Stimulated activated CD8-positive, alpha-beta memory T cell treated with anti-CD3 and anti-CD28 coated beads, Interleukin-7, amount 100 ng/mL, for 24 hours (primary cell): ENCODE results near the gene NRXN3.

Experiments used
- DNase-seq: peaks from one replicate; pipeline ENCODE4 v3.0.0-alpha.2; 2020; ENCODE audit warnings: low read depth

Gene NRXN3

GRCh38 chr14:78644824-78645559 is 474.8 kb downstream of the NRXN3 start:
- no peak for DNase-seq

GRCh38 chr14:78652727-78653126 is 482.6 kb downstream of the NRXN3 start:
- no peak for DNase-seq

GRCh38 chr14:78653173-78653572 is 483.0 kb downstream of the NRXN3 start:
- no peak for DNase-seq

- DNase-seq, result no peak
Observed at GRCh38 chr14:78657451-78657850, 487.3 kb downstream of the NRXN3 start.

- no peak for DNase-seq
Observed at GRCh38 chr14:78664841-78665240, 494.7 kb downstream of the NRXN3 start.

GRCh38 chr14:78666336-78667056 is 496.3 kb downstream of the NRXN3 start:
- DNase-seq, result no peak

GRCh38 chr14:78667141-78667540 is 497.0 kb downstream of the NRXN3 start:
- no peak for DNase-seq

- DNase-seq, result no peak
Observed at GRCh38 chr14:78673845-78674244, 503.7 kb downstream of the NRXN3 start.

- DNase-seq, result no peak
Observed at GRCh38 chr14:78674820-78675219, 504.6 kb downstream of the NRXN3 start.

GRCh38 chr14:78683206-78683605 is 513.0 kb downstream of the NRXN3 start:
- DNase-seq, result no peak

- DNase-seq, result no peak
Observed at GRCh38 chr14:78683981-78684380, 513.8 kb downstream of the NRXN3 start.

GRCh38 chr14:78688503-78688902 is 518.3 kb downstream of the NRXN3 start:
- DNase-seq, result no peak

GRCh38 chr14:78690836-78691235 is 520.7 kb downstream of the NRXN3 start:
- DNase-seq, result no peak

- no peak for DNase-seq
Observed at GRCh38 chr14:78697341-78697740, 527.2 kb downstream of the NRXN3 start.

- no peak for DNase-seq
Observed at GRCh38 chr14:78698991-78699390, 528.8 kb downstream of the NRXN3 start.

GRCh38 chr14:78700236-78700635 is 530.1 kb downstream of the NRXN3 start:
- no peak for DNase-seq

- no peak for DNase-seq
Observed at GRCh38 chr14:78701246-78701645, 531.1 kb downstream of the NRXN3 start.

- DNase-seq, result no peak
Observed at GRCh38 chr14:78704965-78705364, 534.8 kb downstream of the NRXN3 start.

- no peak for DNase-seq
Observed at GRCh38 chr14:78705989-78706388, 535.8 kb downstream of the NRXN3 start.

GRCh38 chr14:78709795-78710557 is 539.8 kb downstream of the NRXN3 start:
- no peak for DNase-seq

- DNase-seq, result no peak
Observed at GRCh38 chr14:78710963-78711362, 540.8 kb downstream of the NRXN3 start.

GRCh38 chr14:78713716-78714115 is 543.5 kb downstream of the NRXN3 start:
- DNase-seq, result no peak

GRCh38 chr14:78714711-78715110 is 544.5 kb downstream of the NRXN3 start:
- DNase-seq, result no peak
